Activated naive CD8-positive, alpha-beta T cell treated with anti-CD3 and anti-CD28 coated beads for 36 hours (primary cell): ENCODE measurements around the gene YWHAB. TPM values are rescaled to one million over a fixed set of nuclear protein-coding genes. Genes with fewer than 3 reads are reported as not detected.

Experiments used
- DNase-seq: peaks from one replicate; pipeline ENCODE4 v3.0.0; 2021
- H3K27ac Mint-ChIP-seq: one replicate; pipeline ENCODE4 v1.8.0; 2022; ENCODE audit warnings: mild to moderate bottlenecking, moderate library complexity, mixed read lengths
- H3K27me3 Mint-ChIP-seq: one replicate; pipeline ENCODE4 v1.8.0; 2022; ENCODE audit warnings: mild to moderate bottlenecking, mixed read lengths
- H3K36me3 Mint-ChIP-seq: one replicate; pipeline ENCODE4 v1.8.0; 2021; ENCODE audit warnings: mild to moderate bottlenecking, mixed read lengths
- H3K4me1 Mint-ChIP-seq: one replicate; pipeline ENCODE4 v1.8.0; 2021; ENCODE audit warnings: mixed read lengths
- H3K4me3 Mint-ChIP-seq: one replicate; pipeline ENCODE4 v1.8.0; 2022; ENCODE audit warnings: mild to moderate bottlenecking, moderate library complexity, mixed read lengths
- H3K9me3 Mint-ChIP-seq: one replicate; pipeline ENCODE4 v1.8.0; 2022; ENCODE audit warnings: mixed read lengths
- total RNA-seq, 2 experiments: library from RNA; stranded (reverse); gene quantifications; one replicate each; pipeline ENCODE4 v1.2.3, GENCODE V29; 2021

Gene YWHAB
- total RNA-seq, 2 experiments from 2014 or later, result 247 TPM

DNA sequence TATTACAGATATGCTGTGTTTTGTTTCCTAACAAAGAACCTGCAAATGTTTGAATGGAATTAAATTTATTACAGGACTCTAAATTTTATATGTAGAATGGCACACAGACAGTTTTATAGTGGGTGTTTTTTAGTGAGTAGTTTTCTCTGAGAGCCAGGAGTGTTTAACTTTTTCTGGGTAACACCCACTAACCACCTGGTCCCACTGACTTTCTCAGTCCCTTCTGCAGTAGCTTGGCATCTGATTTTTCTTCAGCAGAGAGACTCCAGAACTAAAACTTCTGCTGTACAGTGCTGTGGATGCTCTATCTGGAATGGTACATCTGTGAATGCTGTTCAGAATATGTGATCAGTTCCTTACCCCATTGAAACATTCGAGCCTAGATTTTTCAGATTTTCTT, 6.3 kb downstream of the YWHAB start:
- no peak for DNase-seq
- H3K9me3 Mint-ChIP-seq, result peaks cover 4% of the 10 kb centered on the region
- H3K36me3 Mint-ChIP-seq, result peaks cover 60% of the 10 kb centered on the region
- no peak overlapping the region for H3K4me3 Mint-ChIP-seq
- H3K27ac Mint-ChIP-seq, result peak overlapping the region; percentile 66
- peaks cover 81% of the 10 kb centered on the region for H3K4me1 Mint-ChIP-seq
- H3K27me3 Mint-ChIP-seq, result no peaks in the 10 kb centered on the region

GRCh38 chr20:44894959-44895358, 9.5 kb downstream of the YWHAB start:
- no peak for DNase-seq
- Mint-ChIP-seq H3K9me3 (peaks cover 4% of the 10 kb centered on the region), H3K4me3 (no peak overlapping the region), H3K27me3 (no peaks in the 10 kb centered on the region), H3K27ac (peak overlapping the region; percentile 7), H3K4me1 (peaks cover 80% of the 10 kb centered on the region), H3K36me3 (peaks cover 63% of the 10 kb centered on the region)

DNA sequence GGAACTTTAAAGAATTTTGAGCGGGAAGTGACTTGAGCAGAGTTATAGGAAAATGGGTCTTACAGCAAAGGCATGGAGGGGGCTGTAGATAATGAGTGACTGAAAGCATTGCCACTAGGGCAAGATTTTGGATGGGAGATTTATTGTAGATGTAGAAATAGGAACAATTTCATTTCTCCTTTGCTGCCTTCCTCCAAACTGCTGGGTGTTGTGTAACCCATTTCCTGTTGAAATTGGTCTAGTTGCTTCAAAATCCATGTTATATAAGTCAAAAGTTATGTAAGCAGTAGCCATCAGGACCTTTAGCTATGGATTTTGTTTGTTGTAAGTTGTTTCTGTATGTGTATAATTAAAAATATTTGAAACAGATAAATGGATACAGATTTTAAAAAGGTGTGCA, 11.1 kb downstream of the YWHAB start:
- no peak for DNase-seq
- peaks cover 4% of the 10 kb centered on the region for H3K9me3 Mint-ChIP-seq
- peaks cover 82% of the 10 kb centered on the region for H3K4me1 Mint-ChIP-seq
- H3K36me3 Mint-ChIP-seq, result peaks cover 67% of the 10 kb centered on the region
- no peaks in the 10 kb centered on the region for H3K27me3 Mint-ChIP-seq
- H3K4me3 Mint-ChIP-seq, result no peak overlapping the region
- peak overlapping the region; percentile 26 for H3K27ac Mint-ChIP-seq

- H3K27ac Mint-ChIP-seq, result peak overlapping the region; percentile 8
- no peak overlapping the region for H3K4me3 Mint-ChIP-seq
- no peaks in the 10 kb centered on the region for H3K27me3 Mint-ChIP-seq
- no peak for DNase-seq
- H3K36me3 Mint-ChIP-seq, result peaks cover 62% of the 10 kb centered on the region
- H3K4me1 Mint-ChIP-seq, result peaks cover 76% of the 10 kb centered on the region
- H3K9me3 Mint-ChIP-seq, result peaks cover 1% of the 10 kb centered on the region
Measured at GRCh38 chr20:44897133-44897532, 11.6 kb downstream of the YWHAB start.

DNA sequence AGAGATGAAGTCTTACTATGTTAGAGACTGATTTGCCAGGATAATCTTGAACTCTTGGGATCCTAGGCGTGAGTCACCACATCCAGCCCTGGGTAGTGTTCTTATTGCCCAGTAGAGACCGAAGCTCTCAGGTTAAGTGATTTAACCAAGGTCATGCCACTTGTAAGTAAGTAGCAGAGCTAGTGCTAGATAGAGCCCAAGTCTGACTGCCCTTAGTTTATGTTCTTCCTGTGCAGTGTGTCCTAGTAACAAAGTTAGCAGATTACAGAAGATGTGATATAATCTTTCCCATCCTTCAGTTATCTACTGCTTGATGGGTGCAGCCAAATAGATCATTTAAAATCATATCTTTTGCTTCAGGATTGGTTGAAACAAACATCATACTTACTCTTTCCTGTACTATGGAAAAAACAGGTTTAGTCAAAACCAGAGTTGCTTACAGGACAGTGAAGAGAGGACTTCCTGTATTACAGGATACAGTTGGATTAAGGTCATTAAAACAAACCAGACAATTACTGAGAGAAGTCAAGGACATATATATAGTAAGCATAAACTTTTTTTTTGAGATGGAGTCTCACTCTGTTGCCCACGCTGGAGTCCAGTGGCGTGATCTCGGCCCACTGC, 14.8 kb downstream of the YWHAB start:
- peaks cover 40% of the 10 kb centered on the region for H3K36me3 Mint-ChIP-seq
- no peak for DNase-seq
- peak overlapping the region; percentile 83 for H3K27ac Mint-ChIP-seq
- peak overlapping the region; percentile 20 for H3K4me3 Mint-ChIP-seq
- H3K9me3 Mint-ChIP-seq, result no peaks in the 10 kb centered on the region
- H3K27me3 Mint-ChIP-seq, result no peaks in the 10 kb centered on the region
- H3K4me1 Mint-ChIP-seq, result peaks cover 54% of the 10 kb centered on the region

GRCh38 chr20:44901974-44902373, 16.5 kb downstream of the YWHAB start:
- peaks cover 36% of the 10 kb centered on the region for H3K36me3 Mint-ChIP-seq
- peaks cover 41% of the 10 kb centered on the region for H3K4me1 Mint-ChIP-seq
- H3K4me3 Mint-ChIP-seq, result no peak overlapping the region
- no peaks in the 10 kb centered on the region for H3K27me3 Mint-ChIP-seq
- DNase-seq, result no peak
- no peak overlapping the region for H3K27ac Mint-ChIP-seq
- no peaks in the 10 kb centered on the region for H3K9me3 Mint-ChIP-seq

- Mint-ChIP-seq H3K4me3 (no peak overlapping the region), H3K27ac (no peak overlapping the region), H3K4me1 (peaks cover 29% of the 10 kb centered on the region), H3K36me3 (peaks cover 22% of the 10 kb centered on the region), H3K27me3 (no peaks in the 10 kb centered on the region), H3K9me3 (no peaks in the 10 kb centered on the region)
- DNase-seq, result no peak
Measured at GRCh38 chr20:44904377-44904776, 18.9 kb downstream of the YWHAB start.

DNA sequence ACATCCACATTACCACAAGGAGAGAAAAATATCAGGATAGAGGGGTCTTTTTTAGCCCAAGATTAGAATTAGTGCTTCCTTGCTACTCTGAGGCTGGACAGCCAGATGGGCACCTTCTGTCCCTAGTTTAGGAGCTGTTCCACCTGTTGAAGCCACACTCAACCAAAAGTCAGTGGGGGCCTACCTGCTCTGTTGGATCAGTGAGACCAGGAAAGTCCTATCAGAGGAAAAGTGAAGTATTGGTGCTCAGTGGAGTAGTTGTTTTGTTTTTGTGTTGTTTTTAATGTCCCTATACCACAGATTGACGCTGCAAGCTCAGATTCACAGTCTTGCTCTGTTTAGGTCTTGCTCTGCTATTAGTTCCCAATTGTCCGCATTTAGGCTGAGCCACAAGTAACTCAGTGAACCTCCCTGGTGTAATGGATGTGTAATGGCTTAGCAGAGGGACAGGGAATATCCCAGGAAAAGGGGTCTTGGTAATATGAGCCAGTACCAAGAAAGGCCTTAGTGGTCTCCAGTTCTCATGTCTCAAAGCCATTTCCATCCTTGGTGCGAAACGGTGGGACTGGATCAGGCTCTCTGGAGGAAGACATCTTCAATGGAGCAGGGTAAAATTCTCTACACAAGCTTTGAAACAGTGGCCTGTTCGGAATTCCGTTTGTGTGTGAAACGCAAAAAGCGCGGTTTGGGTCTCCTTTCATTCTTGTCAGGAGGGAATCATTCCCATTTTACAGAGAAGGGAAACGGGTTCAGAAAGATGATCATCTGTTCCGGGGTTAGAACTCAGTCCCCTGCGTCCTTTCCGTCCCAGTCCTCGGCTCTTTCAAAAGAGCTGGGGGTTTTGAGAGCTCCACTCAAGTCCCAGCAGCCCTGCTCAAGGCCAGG, 23.7 kb downstream of the YWHAB start:
- H3K4me3 Mint-ChIP-seq, result peak overlapping the region; percentile 71
- no peaks in the 10 kb centered on the region for H3K27me3 Mint-ChIP-seq
- H3K4me1 Mint-ChIP-seq, result peaks cover 24% of the 10 kb centered on the region
- no peaks in the 10 kb centered on the region for H3K9me3 Mint-ChIP-seq
- peaks cover 26% of the 10 kb centered on the region for H3K36me3 Mint-ChIP-seq
- H3K27ac Mint-ChIP-seq, result peak overlapping the region; percentile 56
- DNase-seq, result no peak

GRCh38 chr20:44909872-44910689, 24.6 kb downstream of the YWHAB start, which contains the start of gene PABPC1L:
PABPC1L (plus strand) TSS chr20:44910060; CDS start chr20:44910144, 84 bp downstream.
- Mint-ChIP-seq H3K4me1 (peaks cover 32% of the 10 kb centered on the region), H3K4me3 (peak within 1 kb of the TSS; percentile 88), H3K36me3 (peaks cover 28% of the 10 kb centered on the region), H3K9me3 (no peaks in the 10 kb centered on the region), H3K27me3 (no peaks in the 10 kb centered on the region), H3K27ac (peak within 1 kb of the TSS; percentile 83)
- peak; percentile 85 for DNase-seq

DNA sequence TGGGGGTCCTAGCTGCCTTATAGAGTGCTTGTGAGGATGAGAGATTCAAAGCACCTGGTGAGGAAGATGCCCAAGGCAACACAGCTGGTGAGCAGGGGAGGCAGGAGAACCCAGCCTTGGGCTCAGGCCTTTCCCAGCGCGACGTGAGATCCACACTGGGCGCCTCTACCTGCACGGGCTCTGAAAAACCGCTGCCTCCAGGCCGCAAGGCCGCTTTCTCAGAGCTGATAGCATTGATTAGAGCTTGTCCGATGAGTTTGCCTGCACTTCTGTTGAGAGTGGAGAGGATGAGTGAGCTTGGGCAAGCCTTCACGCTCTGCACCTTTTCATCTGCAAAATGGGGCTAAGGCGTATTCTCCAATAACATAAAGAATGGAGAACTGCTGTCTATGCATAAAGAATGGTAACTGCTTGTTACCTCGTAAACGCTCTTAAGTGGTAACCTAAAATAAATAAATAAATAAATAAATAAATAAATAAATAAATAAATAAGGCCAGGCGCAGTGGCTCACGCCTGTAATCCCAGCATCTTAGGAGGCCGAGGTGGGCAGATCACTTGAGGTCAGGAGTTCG, 25.3 kb downstream of the YWHAB start:
- Mint-ChIP-seq H3K4me1 (peaks cover 34% of the 10 kb centered on the region), H3K4me3 (peak overlapping the region; percentile 88), H3K9me3 (no peaks in the 10 kb centered on the region), H3K36me3 (peaks cover 27% of the 10 kb centered on the region), H3K27me3 (no peaks in the 10 kb centered on the region), H3K27ac (peak overlapping the region; percentile 83)
- no peak for DNase-seq

DNA sequence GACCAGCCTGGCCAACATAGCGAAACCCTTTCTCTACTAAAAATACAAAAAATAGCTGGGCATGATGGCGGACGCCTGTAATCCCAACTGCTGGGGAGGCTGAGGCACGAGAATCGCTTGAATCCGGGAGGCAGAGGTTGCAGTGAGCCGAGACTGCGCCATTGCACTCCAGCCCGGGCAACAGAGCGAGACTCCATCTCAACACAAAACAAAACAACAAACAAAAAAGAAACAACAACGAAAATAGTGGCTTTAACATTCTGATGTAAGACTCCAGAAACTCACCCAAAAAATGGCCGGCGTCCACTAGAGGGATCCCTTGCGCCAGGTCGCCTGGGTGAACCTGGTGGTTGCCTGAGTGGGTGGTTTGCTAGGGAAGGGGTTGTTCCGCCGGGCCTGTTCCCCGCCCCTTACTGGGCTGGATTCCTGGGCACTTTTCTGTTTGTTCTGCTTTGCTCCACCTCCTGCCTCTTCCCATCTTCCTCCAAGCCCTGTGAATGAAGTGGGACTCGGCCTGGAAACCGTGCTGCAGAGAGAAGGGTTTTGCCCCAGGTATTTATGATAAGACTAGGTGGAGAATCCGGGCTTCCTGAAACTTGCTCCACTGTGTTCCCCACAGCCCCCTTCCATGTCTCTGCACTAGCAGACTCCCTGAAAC, 25.9 kb downstream of the YWHAB start:
- H3K36me3 Mint-ChIP-seq, result peaks cover 28% of the 10 kb centered on the region
- H3K27ac Mint-ChIP-seq, result no peak overlapping the region
- H3K27me3 Mint-ChIP-seq, result no peaks in the 10 kb centered on the region
- DNase-seq, result peak; percentile 62
- no peaks in the 10 kb centered on the region for H3K9me3 Mint-ChIP-seq
- H3K4me1 Mint-ChIP-seq, result peaks cover 34% of the 10 kb centered on the region
- peak overlapping the region; percentile 46 for H3K4me3 Mint-ChIP-seq

DNA sequence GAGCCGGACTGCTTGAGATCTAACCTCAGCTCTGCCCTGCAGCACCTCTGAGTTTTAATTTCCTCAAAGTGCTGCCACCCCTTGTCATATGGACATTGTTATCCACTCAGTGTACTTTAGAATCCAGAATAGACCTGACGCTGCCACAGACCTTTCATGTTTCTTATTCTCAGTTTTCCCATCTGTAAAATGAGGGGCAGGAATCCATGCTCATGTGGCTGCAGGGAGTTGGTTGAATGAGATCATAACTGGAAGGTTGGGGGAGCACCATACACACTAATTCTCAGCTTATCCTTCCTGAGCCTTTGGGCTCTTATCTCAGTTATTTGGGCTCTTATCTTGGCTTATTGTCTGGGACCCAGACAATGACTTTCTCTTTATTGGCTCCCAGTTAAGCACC, 26.7 kb downstream of the YWHAB start:
- Mint-ChIP-seq H3K27ac (no peak overlapping the region), H3K36me3 (peaks cover 32% of the 10 kb centered on the region), H3K9me3 (no peaks in the 10 kb centered on the region), H3K4me1 (peaks cover 34% of the 10 kb centered on the region), H3K4me3 (no peak overlapping the region), H3K27me3 (no peaks in the 10 kb centered on the region)
- no peak for DNase-seq

GRCh38 chr20:44914924-44915323, 29.4 kb downstream of the YWHAB start:
- Mint-ChIP-seq H3K27me3 (no peaks in the 10 kb centered on the region), H3K4me1 (peaks cover 23% of the 10 kb centered on the region), H3K9me3 (no peaks in the 10 kb centered on the region), H3K36me3 (peaks cover 34% of the 10 kb centered on the region), H3K4me3 (no peak overlapping the region), H3K27ac (peak overlapping the region; percentile 32)
- DNase-seq, result no peak

DNA sequence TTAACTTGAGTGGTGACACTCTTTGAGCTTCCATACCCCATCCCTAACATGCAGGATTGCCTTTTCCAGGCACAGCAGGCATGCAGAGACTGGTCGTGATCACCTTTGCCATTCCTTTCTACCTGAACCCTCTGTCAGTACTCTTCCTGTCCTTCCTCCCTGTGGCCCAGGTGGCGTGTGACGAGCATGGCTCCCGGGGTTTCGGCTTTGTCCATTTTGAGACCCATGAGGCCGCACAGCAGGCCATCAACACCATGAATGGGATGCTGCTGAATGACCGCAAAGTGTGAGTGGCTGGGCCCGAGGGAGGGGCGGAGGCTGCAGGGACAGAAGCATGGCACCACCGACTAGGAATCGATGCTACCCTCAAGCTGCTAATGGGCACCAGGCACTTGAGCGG, 31.1 kb downstream of the YWHAB start:
- Mint-ChIP-seq H3K36me3 (peaks cover 35% of the 10 kb centered on the region), H3K4me1 (peaks cover 18% of the 10 kb centered on the region), H3K9me3 (no peaks in the 10 kb centered on the region), H3K4me3 (no peak overlapping the region), H3K27ac (no peak overlapping the region), H3K27me3 (no peaks in the 10 kb centered on the region)
- no peak for DNase-seq
